Endodermal cell (in vitro differentiated cells): ENCODE measurements around the gene BTBD9. TPM values are rescaled to one million over a fixed set of nuclear protein-coding genes. Genes with fewer than 3 reads are reported as not detected.

Source experiments
- DNase-seq: peaks from one replicate; pipeline ENCODE4 v3.0.0-alpha.2; 2017
- H3K27ac ChIP-seq: 2 replicates; pipeline ENCODE4 v1.5.1; 2013; ENCODE audit warnings: mild to moderate bottlenecking, low read depth, low read length, moderate library complexity
- H3K27me3 ChIP-seq: 2 replicates; pipeline ENCODE4 v1.6.1; 2013; ENCODE audit warnings: mild to moderate bottlenecking, low read length, moderate library complexity; ENCODE audit not compliant: insufficient read depth, control insufficient read depth, poor library complexity, severe bottlenecking
- H3K36me3 ChIP-seq: 2 replicates; pipeline ENCODE4 v1.7.0; 2013; ENCODE audit warnings: mild to moderate bottlenecking, low read length, moderate library complexity; ENCODE audit not compliant: control insufficient read depth, insufficient read depth
- H3K4me1 ChIP-seq: one replicate; pipeline ENCODE4 v1.7.0; 2013; ENCODE audit warnings: low read length; ENCODE audit not compliant: control insufficient read depth, insufficient read depth
- H3K4me3 ChIP-seq: 2 replicates; pipeline ENCODE4 v1.5.1; 2013; ENCODE audit warnings: mild to moderate bottlenecking, low read length, moderate library complexity
- H3K9ac ChIP-seq: 2 replicates; pipeline ENCODE4 v1.6.1; 2013; ENCODE audit warnings: mild to moderate bottlenecking, low read length, moderate library complexity; ENCODE audit not compliant: poor library complexity, severe bottlenecking; ENCODE audit errors: extremely low read depth
- H3K9me3 ChIP-seq: 2 replicates; pipeline ENCODE4 v1.6.1; 2013; ENCODE audit warnings: mild to moderate bottlenecking, low read length, moderate library complexity; ENCODE audit not compliant: control insufficient read depth
- H3K27ac Mint-ChIP-seq: 2 replicates; pipeline ENCODE4 v1.8.0; 2020; ENCODE audit warnings: mixed read lengths
- H3K27me3 Mint-ChIP-seq: 2 replicates; pipeline ENCODE4 v1.8.0; 2021; ENCODE audit warnings: mild to moderate bottlenecking, mixed read lengths; ENCODE audit not compliant: insufficient read depth
- H3K36me3 Mint-ChIP-seq: 2 replicates; pipeline ENCODE4 v1.8.0; 2020; ENCODE audit warnings: low read depth, mixed read lengths
- H3K4me1 Mint-ChIP-seq: 2 replicates; pipeline ENCODE4 v1.8.0; 2020; ENCODE audit warnings: mixed read lengths
- H3K4me3 Mint-ChIP-seq: 2 replicates; pipeline ENCODE4 v1.8.0; 2020; ENCODE audit warnings: mild to moderate bottlenecking, moderate library complexity, mixed read lengths
- H3K9me3 Mint-ChIP-seq: 2 replicates; pipeline ENCODE4 v1.8.0; 2020; ENCODE audit warnings: mild to moderate bottlenecking, mixed read lengths
- WGBS, 2 experiments: methylation state at CpG; one replicate each; pipeline versions ENCODE4 v1.1.5 to v1.1.7; 2013; ENCODE audit warnings: missing lambda C conversion rate in 2 of 2, mixed read lengths in 1 of 2; ENCODE audit not compliant: insufficient coverage in 1 of 2, insufficient read length in 1 of 2; 5-methylcytosine and 5-hydroxymethylcytosine counted together
- total RNA-seq, 2 donors: library from RNA; stranded (reverse); fragmentation: NEBNext Ultra II Directional in 1 of 2; extraction: Animal tissue kit (Norgen Biotek cat#: 25700) in 1 of 2; gene quantifications; 2 replicates in 1 of 2; 3 replicates in 1 of 2; pipeline ENCODE4 v1.2.1, GENCODE V29; 2021
- TF ChIP-seq, protein P1 (sequence below): fragments of 200-600 bp; sonication (generic); conservative IDR thresholded peaks from 2 replicates; pipeline ENCODE4 v1.5.0; 2021; ENCODE audit warnings: antibody characterized with exemption, mild to moderate bottlenecking

Gene BTBD9
- total RNA-seq, 2 donors from 2014 or later = 7.6 to 12.3 TPM

DNA sequence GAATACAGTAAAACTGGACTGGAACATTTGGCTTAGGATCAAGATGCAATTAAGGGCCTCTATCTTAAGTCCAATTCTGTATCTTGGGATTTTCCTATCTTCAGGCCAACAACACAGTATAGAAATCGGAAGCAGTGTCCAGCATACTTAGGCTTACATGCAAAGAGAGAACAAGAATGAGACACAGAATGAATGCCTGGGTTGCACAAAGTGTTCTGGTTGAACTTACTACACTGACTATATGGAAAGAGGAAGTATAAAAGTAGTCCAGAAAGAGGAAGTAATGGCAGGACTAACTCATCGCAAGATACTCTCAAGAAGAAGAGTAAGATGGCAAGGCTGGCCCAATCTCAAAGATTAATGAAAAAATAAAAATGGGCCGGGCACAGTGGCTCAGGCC lies 87.6 kb downstream of the BTBD9 start:
- Mint-ChIP-seq H3K9me3 (no peaks in the 10 kb centered on the region), H3K27ac (no peak overlapping the region), H3K27me3 (no peaks in the 10 kb centered on the region), H3K36me3 (peaks cover 3% of the 10 kb centered on the region), H3K4me1 (no peaks in the 10 kb centered on the region), H3K4me3 (no peak overlapping the region)
- Histone ChIP-seq H3K4me3 (no peak overlapping the region), H3K36me3 (no peaks in the 10 kb centered on the region), H3K4me1 (no peaks in the 10 kb centered on the region), H3K27me3 (no peaks in the 10 kb centered on the region), H3K9ac (no peak overlapping the region), H3K9me3 (no peaks in the 10 kb centered on the region), H3K27ac (no peak overlapping the region)
- TF ChIP-seq, protein P1, sequence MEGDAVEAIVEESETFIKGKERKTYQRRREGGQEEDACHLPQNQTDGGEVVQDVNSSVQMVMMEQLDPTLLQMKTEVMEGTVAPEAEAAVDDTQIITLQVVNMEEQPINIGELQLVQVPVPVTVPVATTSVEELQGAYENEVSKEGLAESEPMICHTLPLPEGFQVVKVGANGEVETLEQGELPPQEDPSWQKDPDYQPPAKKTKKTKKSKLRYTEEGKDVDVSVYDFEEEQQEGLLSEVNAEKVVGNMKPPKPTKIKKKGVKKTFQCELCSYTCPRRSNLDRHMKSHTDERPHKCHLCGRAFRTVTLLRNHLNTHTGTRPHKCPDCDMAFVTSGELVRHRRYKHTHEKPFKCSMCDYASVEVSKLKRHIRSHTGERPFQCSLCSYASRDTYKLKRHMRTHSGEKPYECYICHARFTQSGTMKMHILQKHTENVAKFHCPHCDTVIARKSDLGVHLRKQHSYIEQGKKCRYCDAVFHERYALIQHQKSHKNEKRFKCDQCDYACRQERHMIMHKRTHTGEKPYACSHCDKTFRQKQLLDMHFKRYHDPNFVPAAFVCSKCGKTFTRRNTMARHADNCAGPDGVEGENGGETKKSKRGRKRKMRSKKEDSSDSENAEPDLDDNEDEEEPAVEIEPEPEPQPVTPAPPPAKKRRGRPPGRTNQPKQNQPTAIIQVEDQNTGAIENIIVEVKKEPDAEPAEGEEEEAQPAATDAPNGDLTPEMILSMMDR = no peak
- WGBS, 2 experiments = 90 to 95% methylated on average over 3 of the region's 3 CpGs
- DNase-seq = no peak

- 90% methylated on average over 5 of the region's 5 CpGs for WGBS, 2 experiments
- H3K36me3 Mint-ChIP-seq = peaks cover 6% of the 10 kb centered on the region
Observed at GRCh38 chr6:38549795-38550194, 89.9 kb downstream of the BTBD9 start.

DNA sequence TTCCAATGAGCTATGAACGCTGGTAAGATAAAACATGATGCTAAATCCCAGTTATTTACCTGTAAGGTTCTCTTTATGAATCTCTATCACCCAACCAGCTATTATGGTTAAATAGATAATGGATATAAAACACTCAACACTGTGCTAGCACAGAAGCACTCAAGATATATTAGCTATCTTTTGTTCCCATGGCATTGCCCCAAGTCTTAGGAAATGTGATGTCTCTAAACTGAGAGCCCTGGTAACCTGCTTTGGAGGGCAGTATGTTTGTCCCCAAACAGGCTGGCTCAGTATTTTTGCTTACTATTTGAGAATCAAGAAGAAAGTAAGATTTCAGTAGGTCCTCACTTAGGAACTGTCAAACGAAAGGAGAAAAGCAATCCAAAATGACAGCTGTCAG lies 90.5 kb downstream of the BTBD9 start:
- no peaks in the 10 kb centered on the region for H3K27me3 ChIP-seq
- H3K27ac ChIP-seq = no peak overlapping the region
- no peaks in the 10 kb centered on the region for H3K36me3 ChIP-seq
- Mint-ChIP-seq H3K36me3 (peaks cover 6% of the 10 kb centered on the region), H3K4me3 (no peak overlapping the region), H3K4me1 (no peaks in the 10 kb centered on the region), H3K9me3 (no peaks in the 10 kb centered on the region), H3K27ac (no peak overlapping the region), H3K27me3 (no peaks in the 10 kb centered on the region)
- H3K9me3 ChIP-seq = no peaks in the 10 kb centered on the region
- H3K9ac ChIP-seq = no peak overlapping the region
- WGBS, 2 experiments = 94 to 100% methylated on average over 2 of the region's 2 CpGs
- no peak overlapping the region for H3K4me3 ChIP-seq
- TF ChIP-seq, protein P1 = no peak
- DNase-seq = no peak
- no peaks in the 10 kb centered on the region for H3K4me1 ChIP-seq

More at GRCh38 chr6:38549795-38550194, 89.9 kb downstream of the BTBD9 start:
- no peak for DNase-seq
- Mint-ChIP-seq H3K27ac (no peak overlapping the region), H3K9me3 (no peaks in the 10 kb centered on the region), H3K4me1 (no peaks in the 10 kb centered on the region), H3K4me3 (no peak overlapping the region), H3K27me3 (no peaks in the 10 kb centered on the region)
- Histone ChIP-seq H3K4me3 (no peak overlapping the region), H3K9ac (no peak overlapping the region), H3K27me3 (no peaks in the 10 kb centered on the region), H3K36me3 (no peaks in the 10 kb centered on the region), H3K9me3 (no peaks in the 10 kb centered on the region), H3K27ac (no peak overlapping the region), H3K4me1 (no peaks in the 10 kb centered on the region)
- TF ChIP-seq, protein P1 = no peak
